Mesendoderm (in vitro differentiated cells): Measurements from ENCODE around the gene MGAT5.
A peak's percentile ranks its signal among the peaks of the same experiment; 100 is the strongest.

ENCODE experiments used
- DNase-seq: peaks from one replicate; pipeline ENCODE4 v3.0.0; 2013
- H2AK5ac ChIP-seq: 2 replicates; pipeline ENCODE4 v1.6.1; 2013; ENCODE audit warnings: low read length, inconsistent platforms
- H2BK120ac ChIP-seq: 2 replicates; pipeline ENCODE4 v1.6.1; 2013; ENCODE audit warnings: low read depth, mild to moderate bottlenecking, low read length, moderate library complexity, mixed read lengths
- H2BK15ac ChIP-seq: replicated peaks from 2 replicates; pipeline ENCODE4 v1.6.1; 2013; ENCODE audit warnings: low read depth, mild to moderate bottlenecking, moderate library complexity
- H2BK5ac ChIP-seq: 2 replicates; pipeline ENCODE4 v1.6.1; 2013; ENCODE audit warnings: low read length, inconsistent platforms
- H3K18ac ChIP-seq: 2 replicates; pipeline ENCODE4 v1.6.1; 2013; ENCODE audit warnings: mild to moderate bottlenecking, low read length, mixed read lengths
- H3K23ac ChIP-seq: one replicate; pipeline ENCODE4 v1.6.1; 2013; ENCODE audit warnings: low read length
- H3K27ac ChIP-seq: 2 replicates; pipeline ENCODE4 v1.5.1; 2013; ENCODE audit warnings: low read depth, mild to moderate bottlenecking, inconsistent platforms, low read length, moderate library complexity
- H3K27me3 ChIP-seq: 2 replicates; pipeline ENCODE4 v1.6.1; 2013; ENCODE audit warnings: low read length, control low read depth, mild to moderate bottlenecking, inconsistent platforms; ENCODE audit not compliant: insufficient read depth, poor library complexity
- H3K36me3 ChIP-seq: 2 replicates; pipeline ENCODE4 v1.6.1; 2013; ENCODE audit warnings: low read length, inconsistent platforms; ENCODE audit not compliant: control insufficient read depth, insufficient read depth
- H3K4ac ChIP-seq: one replicate; pipeline ENCODE4 v1.6.1; 2013; ENCODE audit warnings: low read depth, mild to moderate bottlenecking, low read length, moderate library complexity
- H3K4me1 ChIP-seq: 2 replicates; pipeline ENCODE4 v1.6.1; 2013; ENCODE audit warnings: low read depth, low read length, inconsistent platforms; ENCODE audit not compliant: control insufficient read depth
- H3K4me2 ChIP-seq: 2 replicates; pipeline ENCODE4 v1.6.1; 2013; ENCODE audit warnings: low read length
- H3K4me3 ChIP-seq: 2 replicates; pipeline ENCODE4 v1.5.1; 2013; ENCODE audit warnings: mild to moderate bottlenecking, low read length
- H3K56ac ChIP-seq: one replicate; pipeline ENCODE4 v1.6.1; 2013; ENCODE audit warnings: low read length
- H3K79me1 ChIP-seq: 2 replicates; pipeline ENCODE4 v1.6.1; 2013; ENCODE audit warnings: low read length, inconsistent platforms
- H3K79me2 ChIP-seq: 2 replicates; pipeline ENCODE4 v1.6.1; 2013; ENCODE audit warnings: mild to moderate bottlenecking, low read length; ENCODE audit not compliant: control insufficient read depth, insufficient read depth
- H3K9ac ChIP-seq: 2 replicates; pipeline ENCODE4 v1.6.1; 2013; ENCODE audit warnings: low read length, inconsistent platforms
- H4K5ac ChIP-seq: one replicate; pipeline ENCODE4 v1.6.1; 2013; ENCODE audit warnings: low read length
- H4K8ac ChIP-seq: one replicate; pipeline ENCODE4 v1.6.1; 2013; ENCODE audit warnings: low read depth, mild to moderate bottlenecking, control low read depth, low read length, moderate library complexity
- WGBS: extraction: QIAGEN DNeasy Blood & Tissue Kit; methylation state at CpG from one replicate; pipeline ENCODE4 v1.1.7; 2013; ENCODE audit warnings: low lambda C conversion rate, missing lambda C conversion rate; ENCODE audit not compliant: insufficient coverage; ENCODE audit errors: extremely low coverage; 5-methylcytosine and 5-hydroxymethylcytosine counted together

Gene MGAT5

DNA sequence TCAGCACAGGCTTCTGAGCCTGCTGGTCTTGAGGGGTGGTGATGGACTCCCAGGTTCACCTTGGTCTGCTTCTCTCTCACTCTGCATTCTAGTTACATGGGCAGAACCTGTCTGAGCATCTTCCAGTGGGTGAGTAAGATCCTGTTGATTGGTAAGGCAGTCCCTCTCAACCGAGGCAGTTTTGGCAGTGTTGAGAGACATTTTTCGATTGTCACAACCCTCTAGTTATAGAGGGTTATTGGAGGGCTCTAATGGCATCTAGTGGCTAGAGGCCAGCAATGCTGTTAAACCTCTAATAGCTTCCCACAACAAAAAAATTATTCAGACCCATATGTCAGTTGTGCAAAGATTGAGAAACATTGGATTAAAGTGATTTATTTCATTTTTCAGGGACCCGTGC is 9.3 kb upstream of the MGAT5 start:
- no peak overlapping the region for H3K27ac ChIP-seq
- no peak overlapping the region for H2BK5ac ChIP-seq
- WGBS = no CpG with 5 or more reads among the region's 3 CpGs
- H3K4me3 ChIP-seq = no peak overlapping the region
- H3K56ac ChIP-seq = no peak overlapping the region
- no peaks in the 10 kb centered on the region for H3K36me3 ChIP-seq
- no peaks in the 10 kb centered on the region for H3K27me3 ChIP-seq
- H3K9ac ChIP-seq = no peak overlapping the region
- H4K8ac ChIP-seq = no peak overlapping the region
- H4K5ac ChIP-seq = no peak overlapping the region
- no peak overlapping the region for H3K18ac ChIP-seq
- no peak overlapping the region for H2BK15ac ChIP-seq
- H3K4ac ChIP-seq = no peak overlapping the region
- H2BK120ac ChIP-seq = no peak overlapping the region
- DNase-seq = no peak
- no peak overlapping the region for H2AK5ac ChIP-seq
- H3K4me2 ChIP-seq = no peak overlapping the region
- H3K4me1 ChIP-seq = peaks cover 8% of the 10 kb centered on the region
- no peak overlapping the region for H3K23ac ChIP-seq
- H3K79me1 ChIP-seq = peaks cover 19% of the 10 kb centered on the region
- peaks cover 7% of the 10 kb centered on the region for H3K79me2 ChIP-seq

GRCh38 chr2:134245340-134245984 is 8.4 kb upstream of the MGAT5 start:
- Histone ChIP-seq H3K36me3 (no peaks in the 10 kb centered on the region), H2AK5ac (no peak overlapping the region)

GRCh38 chr2:134246154-134246874 is 7.6 kb upstream of the MGAT5 start:
- no peak overlapping the region for H2BK15ac ChIP-seq
- no peak overlapping the region for H3K18ac ChIP-seq
- peaks cover 11% of the 10 kb centered on the region for H3K4me1 ChIP-seq
- no peak overlapping the region for H3K4ac ChIP-seq
- H4K5ac ChIP-seq = no peak overlapping the region
- H2AK5ac ChIP-seq = no peak overlapping the region
- H3K4me3 ChIP-seq = no peak overlapping the region
- no peaks in the 10 kb centered on the region for H3K27me3 ChIP-seq
- no peak overlapping the region for H3K56ac ChIP-seq
- H3K79me1 ChIP-seq = peaks cover 25% of the 10 kb centered on the region
- H3K23ac ChIP-seq = no peak overlapping the region
- no peak for DNase-seq
- H3K9ac ChIP-seq = no peak overlapping the region
- H3K36me3 ChIP-seq = no peaks in the 10 kb centered on the region
- H2BK5ac ChIP-seq = no peak overlapping the region
- H3K27ac ChIP-seq = no peak overlapping the region
- H3K4me2 ChIP-seq = no peak overlapping the region
- no peak overlapping the region for H2BK120ac ChIP-seq
- WGBS = no CpG with 5 or more reads among the region's 7 CpGs
- no peak overlapping the region for H4K8ac ChIP-seq
- H3K79me2 ChIP-seq = peaks cover 7% of the 10 kb centered on the region

More at GRCh38 chr2:134245340-134245984, 8.4 kb upstream of the MGAT5 start:
- Histone ChIP-seq H3K23ac (no peak overlapping the region), H2BK5ac (no peak overlapping the region), H3K18ac (no peak overlapping the region), H4K5ac (no peak overlapping the region), H3K4me3 (no peak overlapping the region), H3K27me3 (no peaks in the 10 kb centered on the region), H3K4me1 (peaks cover 8% of the 10 kb centered on the region), H3K4ac (no peak overlapping the region), H3K56ac (peak overlapping the region; percentile 20), H3K79me2 (peaks cover 7% of the 10 kb centered on the region), H3K9ac (no peak overlapping the region), H3K27ac (no peak overlapping the region), H3K4me2 (no peak overlapping the region), H3K79me1 (peaks cover 23% of the 10 kb centered on the region), H2BK15ac (no peak overlapping the region), H2BK120ac (no peak overlapping the region), H4K8ac (no peak overlapping the region)
- WGBS = no CpG with 5 or more reads among the region's 2 CpGs
- peak; percentile 72 for DNase-seq

DNA sequence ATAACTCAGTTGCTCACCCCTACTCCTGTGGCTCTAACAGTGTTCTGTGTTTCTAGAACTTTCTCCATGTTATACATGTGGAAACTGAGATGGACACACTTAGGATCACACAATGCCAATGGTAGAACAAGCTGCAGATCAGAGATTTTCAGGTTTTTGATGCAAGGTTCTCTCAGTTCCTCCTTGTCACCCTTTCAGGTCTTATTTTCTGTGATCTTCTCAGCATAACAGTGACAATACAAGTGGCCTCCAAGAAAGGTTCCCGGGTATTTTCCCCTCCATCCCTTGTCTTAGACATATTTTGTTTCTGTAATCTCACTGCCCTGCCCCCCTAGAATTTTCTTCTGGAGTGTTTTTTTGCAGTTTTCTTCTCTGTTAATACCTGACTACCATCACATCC is 6.2 kb upstream of the MGAT5 start:
- H2BK120ac ChIP-seq = no peak overlapping the region
- H3K56ac ChIP-seq = no peak overlapping the region
- H3K9ac ChIP-seq = no peak overlapping the region
- H3K4me2 ChIP-seq = no peak overlapping the region
- no peak overlapping the region for H2BK15ac ChIP-seq
- no peak for DNase-seq
- H3K36me3 ChIP-seq = no peaks in the 10 kb centered on the region
- H2AK5ac ChIP-seq = no peak overlapping the region
- peaks cover 28% of the 10 kb centered on the region for H3K79me1 ChIP-seq
- H3K79me2 ChIP-seq = peaks cover 5% of the 10 kb centered on the region
- no peak overlapping the region for H3K4ac ChIP-seq
- H3K4me3 ChIP-seq = no peak overlapping the region
- no peak overlapping the region for H4K5ac ChIP-seq
- H3K18ac ChIP-seq = no peak overlapping the region
- H3K27me3 ChIP-seq = no peaks in the 10 kb centered on the region
- no CpG with 5 or more reads among the region's 1 CpG for WGBS
- H3K27ac ChIP-seq = no peak overlapping the region
- H2BK5ac ChIP-seq = no peak overlapping the region
- peaks cover 11% of the 10 kb centered on the region for H3K4me1 ChIP-seq
- H3K23ac ChIP-seq = no peak overlapping the region
- H4K8ac ChIP-seq = no peak overlapping the region

- no peak overlapping the region for H3K18ac ChIP-seq
- peaks cover 28% of the 10 kb centered on the region for H3K79me1 ChIP-seq
- peaks cover 5% of the 10 kb centered on the region for H3K79me2 ChIP-seq
- H3K4me1 ChIP-seq = peaks cover 11% of the 10 kb centered on the region
- H2BK120ac ChIP-seq = no peak overlapping the region
- no peak overlapping the region for H2BK15ac ChIP-seq
- H3K4me3 ChIP-seq = no peak overlapping the region
- H2AK5ac ChIP-seq = no peak overlapping the region
- H3K9ac ChIP-seq = no peak overlapping the region
- WGBS = no CpG with 5 or more reads among the region's 2 CpGs
- H3K27ac ChIP-seq = no peak overlapping the region
- no peak overlapping the region for H3K4ac ChIP-seq
- no peak overlapping the region for H3K4me2 ChIP-seq
- no peak overlapping the region for H2BK5ac ChIP-seq
- H4K8ac ChIP-seq = no peak overlapping the region
- no peak for DNase-seq
- H3K56ac ChIP-seq = no peak overlapping the region
- no peak overlapping the region for H3K23ac ChIP-seq
- no peaks in the 10 kb centered on the region for H3K36me3 ChIP-seq
- no peaks in the 10 kb centered on the region for H3K27me3 ChIP-seq
- H4K5ac ChIP-seq = no peak overlapping the region
These were observed 5.0 kb upstream of the MGAT5 start for GRCh38 chr2:134248913-134249312.
